GM19463 (cell line): ENCODE results near the gene ZBTB1.
"Not testable (repeated sequence)": the region's sequence is repeated elsewhere in the genome, so short reads cannot be mapped to it uniquely, and the experiment has no call there.

Source experiments
- ATAC-seq: cut with Tn5 transposase; IDR thresholded peaks from one replicate; pipeline ENCODE4 v1.9.1; 2021; ENCODE audit warnings: mild to moderate bottlenecking, moderate library complexity; ENCODE audit not compliant: unreplicated experiment

ZBTB1 gene

GRCh38 chr14:64563696-64564095 is 59.1 kb downstream of the ZBTB1 start:
- no peak for ATAC-seq

- no peak for ATAC-seq
Measured at GRCh38 chr14:64566651-64567122, 62.1 kb downstream of the ZBTB1 start.

- ATAC-seq: no peak
Measured at GRCh38 chr14:64569138-64569631, 64.6 kb downstream of the ZBTB1 start.

- not testable (repeated sequence) for ATAC-seq
Measured at GRCh38 chr14:64569646-64570045, 65.1 kb downstream of the ZBTB1 start.

GRCh38 chr14:64572386-64573104 is 68.0 kb downstream of the ZBTB1 start:
- ATAC-seq: no peak

- no peak for ATAC-seq
Measured at GRCh38 chr14:64573109-64573508, 68.5 kb downstream of the ZBTB1 start.
